T-helper 22 cell (primary cell): ENCODE measurements around the gene PCDHA2.
"Not testable (repeated sequence)": the region's sequence is repeated elsewhere in the genome, so short reads cannot be mapped to it uniquely, and the experiment has no call there.

ENCODE experiments used
- DNase-seq: peaks from one replicate; pipeline ENCODE4 v3.0.0-alpha.2; 2020; ENCODE audit warnings: low read depth

The PCDHA2 gene

GRCh38 chr5:140821375-140822280 lies 27.0 kb downstream of the PCDHA2 start, which contains the start of gene PCDHA5:
PCDHA5 (plus strand) TSS chr5:140821613.
- no peak for DNase-seq

DNA sequence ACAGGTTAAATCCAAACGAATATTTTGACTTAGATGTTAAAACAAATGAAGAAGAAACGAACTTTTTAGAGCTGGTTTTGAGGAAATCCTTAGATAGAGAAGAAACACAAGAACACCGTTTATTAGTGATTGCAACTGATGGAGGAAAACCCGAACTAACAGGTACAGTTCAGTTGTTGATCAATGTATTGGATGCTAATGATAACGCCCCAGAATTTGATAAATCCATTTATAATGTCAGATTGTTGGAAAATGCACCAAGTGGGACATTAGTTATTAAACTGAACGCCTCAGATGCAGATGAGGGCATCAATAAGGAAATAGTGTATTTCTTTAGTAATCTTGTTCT lies 27.6 kb downstream of the PCDHA2 start:
- DNase-seq = no peak

DNA sequence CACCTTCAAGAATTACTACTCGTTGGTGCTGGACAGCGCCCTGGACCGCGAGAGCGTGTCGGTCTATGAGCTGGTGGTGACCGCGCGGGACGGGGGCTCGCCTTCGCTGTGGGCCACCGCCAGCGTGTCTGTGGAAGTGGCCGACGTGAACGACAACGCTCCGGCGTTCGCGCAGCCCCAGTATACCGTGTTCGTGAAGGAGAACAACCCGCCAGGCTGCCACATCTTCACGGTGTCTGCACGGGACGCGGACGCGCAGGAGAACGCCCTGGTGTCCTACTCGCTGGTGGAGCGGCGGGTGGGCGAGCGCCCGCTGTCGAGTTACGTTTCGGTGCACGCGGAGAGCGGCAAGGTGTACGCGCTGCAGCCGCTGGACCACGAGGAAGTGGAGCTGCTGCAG lies 28.3 kb downstream of the PCDHA2 start:
- not testable (repeated sequence) for DNase-seq

GRCh38 chr5:140823475-140823874 lies 28.8 kb downstream of the PCDHA2 start:
- no peak for DNase-seq

DNA sequence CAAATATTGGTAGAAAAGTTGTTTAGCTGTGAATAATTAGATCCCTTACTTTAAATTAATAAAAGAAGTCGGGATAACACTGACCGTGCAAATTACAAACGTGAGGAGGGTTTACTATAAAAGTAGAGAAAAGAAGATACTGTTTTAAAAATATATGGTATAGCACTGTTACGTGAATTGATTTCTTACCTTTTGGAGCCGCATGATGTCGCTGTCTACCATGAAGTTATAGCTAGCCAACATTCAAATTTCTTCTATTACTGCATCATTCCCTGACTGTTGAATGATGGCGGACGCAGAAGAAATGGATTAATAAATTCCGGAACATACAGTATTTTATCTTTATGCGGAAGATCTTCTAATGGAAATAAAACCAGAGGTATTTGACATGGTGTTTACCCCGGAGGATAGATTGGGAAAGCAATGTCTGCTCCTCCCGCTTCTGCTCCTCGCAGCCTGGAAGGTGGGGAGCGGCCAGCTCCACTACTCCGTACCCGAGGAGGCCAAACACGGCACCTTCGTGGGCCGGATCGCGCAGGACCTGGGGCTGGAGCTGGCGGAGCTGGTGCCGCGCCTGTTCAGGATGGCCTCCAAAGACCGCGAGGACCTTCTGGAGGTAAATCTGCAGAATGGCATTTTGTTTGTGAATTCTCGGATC lies 33.2 kb downstream of the PCDHA2 start, which contains the start of gene PCDHA6:
Gene PCDHA6, plus strand, starts transcription at position 257 of the 658 bp plus-strand sequence. Its CDS starts 132 bp downstream, at position 389.
- DNase-seq = no peak

DNA sequence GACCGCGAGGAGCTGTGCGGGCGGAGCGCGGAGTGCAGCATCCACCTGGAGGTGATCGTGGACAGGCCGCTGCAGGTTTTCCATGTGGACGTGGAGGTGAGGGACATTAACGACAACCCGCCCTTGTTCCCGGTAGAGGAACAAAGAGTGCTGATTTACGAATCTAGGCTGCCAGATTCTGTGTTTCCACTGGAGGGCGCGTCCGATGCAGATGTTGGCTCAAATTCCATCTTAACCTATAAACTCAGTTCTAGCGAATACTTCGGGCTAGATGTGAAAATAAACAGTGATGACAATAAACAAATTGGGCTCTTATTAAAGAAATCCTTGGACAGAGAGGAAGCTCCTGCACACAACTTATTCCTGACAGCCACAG lies 33.7 kb downstream of the PCDHA2 start:
- DNase-seq = no peak

DNA sequence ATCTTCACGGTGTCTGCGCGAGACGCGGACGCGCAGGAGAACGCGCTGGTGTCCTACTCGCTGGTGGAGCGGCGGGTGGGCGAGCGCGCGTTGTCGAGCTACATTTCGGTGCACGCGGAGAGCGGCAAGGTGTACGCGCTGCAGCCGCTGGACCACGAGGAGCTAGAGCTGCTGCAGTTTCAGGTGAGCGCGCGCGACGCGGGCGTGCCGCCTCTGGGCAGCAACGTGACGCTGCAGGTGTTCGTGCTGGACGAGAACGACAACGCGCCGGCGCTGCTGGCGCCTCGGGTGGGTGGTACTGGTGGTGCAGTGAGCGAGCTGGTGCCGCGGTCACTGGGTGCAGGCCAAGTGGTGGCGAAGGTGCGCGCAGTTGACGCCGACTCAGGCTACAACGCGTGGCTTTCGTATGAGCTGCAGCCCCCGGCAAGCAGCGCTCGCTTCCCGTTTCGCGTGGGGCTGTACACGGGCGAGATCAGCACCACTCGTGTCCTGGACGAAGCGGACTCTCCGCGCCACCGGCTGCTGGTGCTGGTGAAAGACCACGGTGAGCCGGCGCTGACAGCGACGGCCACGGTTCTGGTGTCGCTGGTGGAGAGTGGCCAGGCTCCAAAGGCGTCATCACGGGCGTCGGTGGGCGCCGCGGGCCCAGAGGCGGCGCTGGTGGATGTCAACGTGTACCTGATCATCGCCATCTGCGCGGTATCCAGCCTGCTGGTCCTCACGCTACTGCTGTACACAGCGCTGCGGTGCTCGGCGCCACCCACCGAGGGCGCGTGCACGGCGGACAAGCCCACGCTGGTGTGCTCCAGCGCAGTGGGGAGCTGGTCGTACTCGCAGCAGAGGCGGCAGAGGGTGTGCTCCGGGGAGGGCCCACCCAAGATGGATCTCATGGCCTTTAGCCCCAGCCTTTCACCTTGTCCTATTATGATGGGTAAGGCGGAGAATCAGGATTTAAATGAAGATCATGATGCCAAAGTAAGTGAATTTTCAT lies 35.2 kb downstream of the PCDHA2 start:
- not testable (repeated sequence) for DNase-seq

- no peak for DNase-seq
Measured at GRCh38 chr5:140833993-140834392, 39.3 kb downstream of the PCDHA2 start, which contains the start of gene PCDHA7. PCDHA7 (plus strand) TSS chr5:140834269; CDS start chr5:140834384, 115 bp downstream.

GRCh38 chr5:140834439-140835008 lies 39.9 kb downstream of the PCDHA2 start:
- not testable (repeated sequence) for DNase-seq

GRCh38 chr5:140835622-140836510 lies 41.2 kb downstream of the PCDHA2 start:
- DNase-seq = no peak

GRCh38 chr5:140840978-140841962 lies 46.6 kb downstream of the PCDHA2 start, which contains the start of gene PCDHA8:
PCDHA8 (plus strand) TSS chr5:140841187; CDS start chr5:140841322, 135 bp downstream.
- no peak for DNase-seq

- no peak for DNase-seq
Measured at GRCh38 chr5:140842798-140843733, 48.4 kb downstream of the PCDHA2 start.
